ENCODE data around the gene LDB3.

Gene LDB3

DNA sequence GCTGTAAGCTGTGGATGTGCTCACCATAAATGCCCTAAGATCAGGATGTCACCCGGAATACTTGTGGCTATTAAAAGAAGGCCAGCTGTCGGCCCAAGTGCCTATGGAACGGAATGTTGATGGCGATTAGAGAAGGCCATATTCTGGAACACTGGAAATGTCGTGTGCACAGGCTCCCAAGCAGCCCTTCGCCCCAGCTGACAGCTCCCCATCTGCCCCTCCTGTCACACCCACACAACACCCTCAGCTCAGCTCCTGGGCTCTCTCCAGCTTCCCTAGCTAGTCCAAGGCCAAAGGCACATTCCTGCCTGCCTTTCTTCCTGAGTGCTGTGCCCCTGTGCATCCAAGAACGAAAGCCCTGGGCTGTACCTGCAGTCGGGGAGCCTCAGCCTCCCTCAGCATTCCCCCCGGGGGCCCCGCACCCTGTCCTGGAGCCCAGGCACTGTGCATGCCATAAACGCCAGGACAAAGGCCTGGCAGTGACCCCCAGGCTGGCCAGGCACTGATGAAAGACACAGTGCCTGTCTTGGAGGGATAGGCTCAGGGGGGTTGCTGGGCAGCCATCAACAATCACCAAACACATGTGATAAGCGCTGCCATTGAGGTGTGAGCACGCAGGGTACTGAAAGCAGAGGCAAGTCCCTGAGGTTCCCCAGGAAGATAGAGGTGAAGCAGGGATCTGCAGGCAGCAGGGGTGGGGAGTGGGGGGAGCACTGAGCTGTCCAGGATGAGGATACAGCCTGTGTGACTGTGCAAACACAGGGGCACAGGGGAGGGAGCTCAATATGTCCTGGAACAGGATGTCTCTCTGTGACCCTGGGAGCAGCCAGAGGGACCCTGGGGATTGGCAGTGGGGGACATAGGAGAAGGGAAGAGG lies 3.7 kb upstream of the LDB3 start:
- no peak for DNase-seq (ENCODE audit: low read depth in 2 of 2)

DNA sequence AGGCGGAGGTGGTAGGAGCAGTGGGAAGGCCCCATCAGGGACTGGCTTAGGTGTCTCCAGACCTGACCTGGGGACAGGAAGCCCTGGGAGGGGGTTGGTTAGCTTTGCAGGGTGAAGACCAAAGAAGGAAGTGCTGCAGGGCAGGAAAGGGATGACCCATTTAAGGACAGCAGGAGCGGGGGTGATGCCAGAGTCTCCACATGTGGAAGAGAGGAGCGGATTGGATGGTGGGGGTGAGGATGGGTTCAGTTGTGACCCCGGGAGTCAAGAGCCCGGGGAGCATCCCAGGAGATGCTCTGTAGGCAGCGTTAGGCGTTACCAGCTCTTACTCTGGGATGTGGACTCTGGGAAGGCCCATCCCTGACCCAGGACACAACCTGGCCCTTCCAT lies 3.1 kb upstream of the LDB3 start:
- DNase-seq (ENCODE audit: low read depth in 2 of 2): no peak

DNA sequence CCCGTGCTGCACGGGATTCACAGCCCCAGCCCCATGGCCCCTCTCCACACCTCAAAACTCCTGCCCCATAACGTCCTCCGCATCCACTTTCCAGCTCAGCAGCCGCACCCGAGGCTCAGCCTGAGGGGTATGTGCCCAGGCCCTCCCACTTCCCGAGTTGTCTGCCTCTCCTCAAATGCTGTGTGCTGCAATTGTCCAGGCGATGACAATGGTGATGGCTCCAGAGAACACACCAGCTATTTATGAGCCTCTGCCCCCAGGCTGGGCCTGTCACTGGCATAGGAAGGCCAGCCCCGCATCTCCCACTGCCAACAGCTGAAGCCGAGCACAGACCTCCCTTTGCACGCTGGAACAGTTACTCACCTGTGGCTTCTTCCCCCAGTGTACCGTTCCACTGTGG lies 2.4 kb upstream of the LDB3 start:
- no peak for DNase-seq (ENCODE audit: low read depth in 2 of 2)

DNA sequence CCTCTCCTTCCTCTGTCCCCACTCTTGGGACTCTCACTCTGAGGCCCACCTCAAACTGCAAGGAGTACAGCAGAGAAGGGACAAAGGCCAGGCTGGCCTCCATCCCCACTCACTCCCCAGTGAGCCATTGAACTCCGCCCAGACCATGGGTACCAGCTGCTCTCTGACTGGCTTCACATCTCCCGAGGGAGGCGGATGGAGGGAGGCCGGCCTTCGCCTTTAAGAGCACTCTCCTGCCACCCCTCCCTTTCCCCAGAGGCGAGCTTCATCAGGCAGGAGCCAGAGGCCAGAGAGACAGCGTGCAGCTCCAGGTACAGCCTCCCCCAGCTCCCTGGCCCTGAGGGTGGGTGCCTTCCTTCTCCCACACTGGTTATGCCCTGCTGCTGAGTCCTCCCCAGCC lies 1.8 kb upstream of the LDB3 start:
- no peak for DNase-seq (ENCODE audit: low read depth in 2 of 2)

DNA sequence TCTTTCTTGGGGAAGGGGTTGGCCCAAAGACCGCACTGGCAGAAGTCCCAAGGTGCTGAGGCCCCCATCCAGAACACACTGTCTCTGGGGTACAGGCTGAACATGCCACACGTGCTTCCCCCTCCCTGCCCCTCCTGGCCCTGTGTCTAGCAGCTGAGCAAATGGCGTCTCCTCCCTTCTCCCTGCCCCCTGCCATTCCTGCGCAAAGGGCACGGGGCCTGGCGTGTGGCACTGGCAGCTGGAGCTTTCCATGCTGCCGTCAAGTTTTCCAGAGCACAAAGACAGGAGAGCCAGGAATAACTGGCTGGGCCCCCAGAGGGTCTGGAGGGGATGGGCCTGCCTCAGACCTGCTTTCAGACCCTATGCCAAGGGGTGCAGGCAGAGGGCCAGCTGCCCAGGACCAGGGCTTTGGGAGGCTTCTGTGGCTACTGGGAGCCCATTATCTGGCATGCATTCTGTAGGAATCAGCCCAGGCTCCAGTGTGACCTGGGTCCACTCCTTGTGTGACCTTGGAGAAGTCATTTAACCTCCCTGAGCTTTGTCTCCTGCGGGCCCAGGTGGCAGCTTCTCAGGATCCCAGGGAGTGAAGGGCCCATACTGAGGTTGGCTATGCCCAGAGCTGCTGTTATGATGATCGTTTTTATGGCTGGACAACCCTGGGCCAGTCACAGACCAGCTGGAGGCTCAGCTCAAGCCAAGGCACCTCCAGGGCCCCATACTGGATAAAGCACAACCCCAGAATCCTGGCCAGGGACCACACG lies 710 bp upstream of the LDB3 start:
- DNase-seq (ENCODE audit: low read depth in 2 of 2): no peak

DNA sequence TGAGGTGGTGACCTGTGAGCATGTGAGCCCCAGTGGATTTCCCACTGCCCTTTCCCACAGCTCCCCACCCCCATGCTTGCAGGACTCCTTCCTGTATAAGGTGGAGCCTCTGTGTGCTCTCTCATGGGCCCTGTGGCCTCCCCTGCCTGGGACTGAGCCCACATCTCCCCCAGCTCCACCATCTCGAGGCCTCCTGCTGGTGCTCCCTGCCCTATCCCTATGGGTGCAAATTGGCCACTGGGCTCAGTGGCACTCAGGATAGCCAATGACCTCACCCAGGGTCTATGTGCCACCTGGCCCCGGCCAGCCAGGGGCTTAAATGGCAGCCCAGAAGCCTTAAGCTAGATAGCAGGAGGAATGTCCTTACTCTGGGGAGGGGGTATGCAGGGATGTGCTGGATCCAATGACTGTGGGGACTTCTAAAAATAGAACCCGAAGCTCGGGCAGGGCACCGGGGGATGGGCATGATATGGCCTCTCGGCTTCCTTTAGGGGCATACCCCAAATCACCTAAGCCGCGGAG lies 2.0 kb downstream of the LDB3 start:
- no peak for DNase-seq (ENCODE audit: low read depth in 2 of 2)

DNA sequence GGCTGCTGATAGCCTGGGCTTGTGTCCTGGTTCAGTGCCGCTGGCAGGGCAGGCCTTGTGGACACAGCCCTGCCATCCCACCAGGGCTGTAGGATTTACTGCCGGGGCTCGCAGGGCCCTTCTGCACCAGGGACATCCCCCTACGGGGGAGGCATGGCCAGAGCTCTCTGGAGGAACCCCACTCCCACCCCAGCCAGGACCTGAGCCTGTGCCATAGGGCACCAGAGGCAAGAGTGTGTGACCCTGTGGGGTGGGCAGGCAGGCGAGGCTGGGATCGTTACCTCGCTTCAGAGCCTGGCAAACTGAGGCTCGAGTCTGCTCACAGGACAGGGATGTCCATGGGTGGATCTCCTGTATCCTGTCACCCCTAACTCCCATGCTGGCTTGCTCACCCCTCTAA lies 2.6 kb downstream of the LDB3 start:
- DNase-seq (ENCODE audit: low read depth in 2 of 2): no peak

DNA sequence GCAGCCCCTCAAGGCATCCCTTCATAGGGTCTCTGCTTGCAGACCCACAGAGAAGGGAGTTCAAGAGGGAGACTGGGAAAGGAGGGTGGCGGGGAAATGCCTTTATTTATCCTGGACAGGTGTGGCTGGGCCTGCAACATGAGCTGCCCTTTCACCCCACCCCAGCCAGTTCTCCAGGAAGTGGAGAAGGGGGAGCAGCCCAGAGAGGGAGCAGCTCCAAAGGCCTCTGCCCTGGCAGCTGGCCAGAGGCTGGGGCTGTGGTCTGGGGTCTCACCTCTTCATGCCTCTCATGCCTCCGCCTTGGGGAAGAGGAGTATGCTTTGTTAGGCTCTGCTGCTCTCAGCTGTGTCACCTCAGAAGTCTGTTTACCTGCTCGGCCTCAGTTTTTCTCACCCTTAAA lies 3.1 kb downstream of the LDB3 start:
- no peak for DNase-seq (ENCODE audit: low read depth in 2 of 2)

DNA sequence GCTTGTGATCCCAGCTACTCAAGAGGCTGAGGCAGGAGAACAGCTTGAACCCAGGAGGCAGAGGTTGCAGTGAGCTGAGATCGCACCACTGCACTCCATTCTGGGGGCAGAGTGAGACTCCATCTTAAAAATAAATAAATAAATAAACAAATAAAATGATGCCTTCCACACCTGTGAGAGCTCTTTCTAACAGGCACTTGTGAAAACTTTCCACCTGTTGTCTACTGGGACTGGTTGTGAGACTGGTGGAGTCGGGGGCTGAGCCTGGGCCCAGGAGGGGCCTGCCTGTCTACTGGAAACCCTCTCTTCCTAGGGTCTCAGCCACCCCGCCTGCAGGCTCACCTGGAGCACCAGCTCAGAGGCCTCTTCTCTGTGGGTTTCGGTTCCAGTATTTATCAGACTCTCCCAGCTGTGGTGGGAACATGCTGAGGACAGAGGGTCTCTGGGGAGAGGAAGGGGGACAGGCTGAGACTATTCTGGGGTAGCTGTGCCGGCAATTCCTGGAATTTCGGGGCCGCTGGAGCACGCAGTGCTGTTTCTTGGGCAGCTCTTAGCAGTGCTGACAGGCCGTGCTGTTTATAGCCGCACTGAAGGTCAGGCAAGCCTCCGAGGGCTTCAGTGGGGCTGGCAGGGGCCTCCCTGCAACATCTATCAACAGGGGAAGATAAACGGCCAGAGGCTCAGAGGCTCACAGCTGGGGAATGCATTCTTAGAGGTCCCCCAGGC lies 3.8 kb downstream of the LDB3 start:
- no peak for DNase-seq (ENCODE audit: low read depth in 2 of 2)

DNA sequence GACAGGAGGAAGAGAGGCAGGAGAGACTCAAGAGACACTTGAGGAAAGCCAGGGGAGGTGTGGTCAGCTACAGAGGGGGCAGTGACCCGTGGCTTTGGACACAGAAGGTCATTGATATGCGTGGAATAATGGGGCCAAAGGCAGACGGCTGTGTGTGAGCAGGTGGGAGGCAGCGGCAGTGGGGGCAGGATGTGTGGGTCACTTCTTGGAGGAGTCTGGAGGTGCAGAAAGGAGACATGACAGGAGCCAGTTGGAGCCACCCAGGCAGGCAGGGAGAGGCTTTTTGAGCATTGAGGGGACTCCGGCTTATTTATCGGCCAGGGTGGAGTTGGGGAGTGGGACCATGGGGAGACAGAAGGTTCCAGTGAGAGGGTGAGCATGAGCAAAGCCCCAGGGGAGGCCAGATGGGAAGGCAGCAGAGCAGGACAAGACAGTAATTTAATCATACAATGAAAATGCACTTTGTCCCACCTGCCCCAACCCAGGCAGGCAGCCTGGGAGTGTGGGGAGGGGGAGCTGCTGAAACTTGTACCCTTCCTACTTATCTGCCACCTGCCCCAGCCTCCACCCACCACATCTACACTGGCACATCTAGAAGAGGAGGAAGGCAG lies 5.0 kb downstream of the LDB3 start:
- DNase-seq (ENCODE audit: low read depth in 2 of 2): no peak

DNA sequence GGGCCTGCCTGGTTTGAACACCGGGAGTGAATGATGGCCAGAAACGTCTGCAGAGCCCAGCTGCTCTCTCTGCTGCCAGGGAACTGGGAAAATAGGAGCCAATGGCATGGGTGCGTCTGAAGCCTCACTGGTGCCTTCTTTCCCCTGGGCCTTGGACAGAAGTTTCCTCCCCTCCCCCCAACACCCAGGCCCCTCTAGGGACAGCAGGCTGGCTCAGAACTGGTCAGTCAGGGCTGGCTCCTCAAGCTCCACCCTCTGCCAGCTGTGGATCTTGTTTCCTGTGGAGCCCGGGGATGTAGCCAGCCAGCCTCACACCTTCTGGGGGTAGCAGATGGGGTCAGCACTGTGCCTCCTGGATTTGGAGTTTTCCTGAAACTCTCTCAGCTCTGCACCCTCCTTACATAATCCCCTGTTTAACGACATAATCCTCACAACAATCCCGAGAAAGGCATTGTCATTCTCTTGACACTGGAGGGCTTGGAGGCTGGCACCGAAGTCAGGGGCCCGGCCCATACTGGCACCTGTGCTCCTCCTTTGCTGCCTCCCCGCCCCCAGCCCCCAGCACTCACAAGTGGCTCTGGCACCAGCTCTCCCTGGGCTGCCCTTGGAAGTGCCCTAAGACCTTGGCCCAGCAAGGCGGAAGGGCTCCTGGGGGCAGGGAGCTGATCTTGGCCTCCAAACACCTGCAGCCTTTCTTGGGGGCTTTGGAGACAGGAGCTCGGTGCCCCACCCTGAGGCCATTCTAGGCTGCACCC lies 5.7 kb downstream of the LDB3 start:
- no peak for DNase-seq (ENCODE audit: low read depth in 2 of 2)

DNA sequence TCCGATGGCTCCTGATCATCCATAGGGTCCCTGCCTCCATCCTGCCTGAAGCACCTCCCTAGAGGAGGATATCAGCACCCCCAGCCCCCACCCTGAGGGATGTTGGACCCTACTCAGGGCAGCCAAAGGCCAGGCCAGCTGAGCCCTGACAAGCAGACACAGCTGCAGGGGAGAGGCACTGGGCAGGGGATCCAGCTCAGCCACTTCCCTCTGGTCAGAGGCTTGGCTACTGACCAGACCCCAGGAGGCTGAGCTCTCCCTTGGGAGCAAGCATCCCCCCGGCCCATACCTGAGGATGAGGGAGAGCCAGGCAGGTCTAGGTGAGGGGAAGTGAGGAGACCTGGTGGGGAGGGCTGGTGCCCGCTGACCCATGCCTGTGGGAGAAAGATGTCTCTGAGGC lies 6.6 kb downstream of the LDB3 start:
- DNase-seq (ENCODE audit: low read depth in 2 of 2): no peak

DNA sequence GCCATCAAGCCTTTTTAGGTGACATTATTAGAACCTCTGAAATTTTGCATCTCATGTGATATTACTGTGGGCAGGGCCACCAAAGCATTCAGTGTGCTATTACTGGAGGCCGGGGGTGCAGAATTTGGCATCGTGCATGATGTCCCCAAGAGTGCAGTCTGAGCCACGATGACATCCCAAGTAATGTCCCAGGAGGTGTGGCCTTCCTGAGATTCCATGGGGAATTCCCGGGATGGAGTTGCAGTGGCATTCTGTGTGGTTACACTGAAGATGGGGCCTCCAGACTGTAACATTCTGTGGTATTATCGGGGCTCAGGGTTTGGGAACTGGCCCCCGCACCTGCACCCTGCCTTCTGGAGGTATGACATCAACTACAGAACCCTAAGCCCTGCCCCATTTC lies 9.1 kb downstream of the LDB3 start:
- no peak for DNase-seq (ENCODE audit: low read depth in 2 of 2)

DNA sequence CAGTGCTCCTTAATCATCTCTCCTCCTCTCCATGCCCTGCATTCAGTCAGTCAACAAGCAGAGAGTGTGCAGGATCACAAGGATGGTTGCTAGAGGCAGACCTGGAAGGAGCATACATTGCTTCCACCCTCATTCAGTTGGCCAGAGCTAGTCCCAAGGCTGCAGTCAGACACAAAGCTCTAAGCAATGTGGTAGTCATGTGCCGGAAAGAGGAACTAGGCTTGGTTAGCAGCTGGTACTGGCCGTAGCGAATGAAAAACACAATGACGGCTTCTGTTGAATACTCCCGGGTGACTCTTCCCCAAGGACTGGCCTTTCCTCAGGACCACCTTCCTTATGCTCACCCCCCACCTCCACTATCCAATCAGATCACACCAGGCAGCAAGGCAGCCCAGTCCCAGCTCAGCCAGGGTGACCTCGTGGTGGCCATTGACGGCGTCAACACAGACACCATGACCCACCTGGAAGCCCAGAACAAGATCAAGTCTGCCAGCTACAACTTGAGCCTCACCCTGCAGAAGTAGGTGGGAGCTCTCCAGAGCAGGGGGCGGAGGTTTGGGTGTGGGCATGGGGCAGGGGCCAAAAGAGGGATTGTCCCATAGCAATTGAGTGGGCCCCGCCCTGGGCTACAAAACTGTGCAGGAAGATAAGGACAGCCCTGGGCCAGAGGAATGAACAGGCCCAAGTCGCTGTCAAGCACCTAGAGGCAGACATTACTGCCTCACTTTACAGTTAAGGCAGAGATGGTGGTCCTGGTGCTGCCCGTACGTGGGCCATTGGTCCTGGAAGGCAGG lies 10.9 kb downstream of the LDB3 start:
- no peak for DNase-seq (ENCODE audit: low read depth in 2 of 2)

DNA sequence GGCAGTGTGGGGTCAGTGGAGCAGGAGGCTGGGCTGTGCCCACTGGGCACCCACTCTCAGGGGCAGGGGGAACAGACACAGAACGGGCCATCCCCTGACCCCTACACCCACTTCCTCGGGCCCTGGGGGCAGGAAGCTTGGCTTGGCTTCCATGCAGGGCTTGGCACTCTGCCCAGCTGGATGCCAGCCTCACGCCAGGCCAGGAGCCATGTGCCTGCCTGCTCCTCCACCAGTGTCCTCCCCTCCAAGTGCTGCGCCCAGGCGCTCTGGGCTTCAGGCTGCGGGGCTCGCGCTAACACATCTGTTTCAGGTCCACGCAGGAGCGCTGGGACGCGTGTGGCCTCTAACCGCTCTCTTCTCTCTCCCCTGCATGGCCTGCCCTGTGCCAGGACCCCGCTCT lies 12.7 kb downstream of the LDB3 start:
- DNase-seq (ENCODE audit: low read depth in 2 of 2): no peak

DNA sequence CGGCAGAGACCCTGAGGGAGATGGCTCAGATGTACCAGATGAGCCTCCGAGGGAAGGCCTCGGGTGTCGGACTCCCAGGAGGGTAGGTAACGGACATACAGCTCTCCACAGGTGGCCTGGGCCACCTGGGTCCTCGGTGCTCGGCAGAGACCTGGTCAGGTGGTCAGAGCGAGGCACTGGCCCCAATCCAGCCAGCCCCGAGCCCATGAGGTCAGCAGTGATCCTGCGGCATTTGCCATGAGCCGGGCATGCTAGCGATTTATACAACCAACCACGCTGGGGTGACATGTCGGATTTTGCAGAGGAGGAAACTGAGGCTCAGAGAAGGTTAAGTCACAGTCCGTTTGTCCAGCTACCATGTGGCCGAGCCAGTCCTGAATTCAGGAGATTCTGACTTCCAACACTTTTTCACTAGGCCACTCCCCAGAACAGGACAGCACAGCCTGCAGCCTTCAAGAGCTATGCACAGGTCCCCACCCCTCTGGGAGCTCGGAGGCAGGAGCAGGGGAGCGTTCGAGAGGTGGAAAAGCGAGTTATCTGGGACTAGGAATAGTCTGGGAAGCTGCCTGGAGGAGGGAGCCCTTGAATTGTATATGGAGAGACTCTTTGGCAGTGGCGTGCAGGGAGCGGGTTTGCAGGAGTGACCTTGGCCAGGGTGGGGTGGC lies 13.5 kb downstream of the LDB3 start:
- no peak for DNase-seq (ENCODE audit: low read depth in 2 of 2)

DNA sequence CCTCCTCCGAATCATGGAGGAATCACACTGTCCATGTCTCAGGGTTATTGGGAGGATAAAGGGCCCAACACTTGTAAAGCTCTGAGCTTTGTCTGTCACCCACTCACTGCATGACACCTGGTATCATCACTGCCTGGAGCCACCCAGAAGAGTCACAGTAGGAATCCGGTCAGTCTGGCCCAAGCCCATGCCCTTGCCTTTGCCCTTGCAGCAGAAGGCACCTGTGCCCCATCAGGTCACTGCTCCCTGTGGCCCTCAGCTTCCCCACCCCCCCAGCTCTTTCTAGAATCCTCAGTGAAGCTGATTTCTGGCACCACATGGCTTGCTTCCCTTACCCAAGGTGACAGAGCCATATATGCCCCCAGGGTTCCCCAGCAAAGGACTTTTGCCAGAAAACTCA lies 14.4 kb downstream of the LDB3 start:
- no peak for DNase-seq (ENCODE audit: low read depth in 2 of 2)

DNA sequence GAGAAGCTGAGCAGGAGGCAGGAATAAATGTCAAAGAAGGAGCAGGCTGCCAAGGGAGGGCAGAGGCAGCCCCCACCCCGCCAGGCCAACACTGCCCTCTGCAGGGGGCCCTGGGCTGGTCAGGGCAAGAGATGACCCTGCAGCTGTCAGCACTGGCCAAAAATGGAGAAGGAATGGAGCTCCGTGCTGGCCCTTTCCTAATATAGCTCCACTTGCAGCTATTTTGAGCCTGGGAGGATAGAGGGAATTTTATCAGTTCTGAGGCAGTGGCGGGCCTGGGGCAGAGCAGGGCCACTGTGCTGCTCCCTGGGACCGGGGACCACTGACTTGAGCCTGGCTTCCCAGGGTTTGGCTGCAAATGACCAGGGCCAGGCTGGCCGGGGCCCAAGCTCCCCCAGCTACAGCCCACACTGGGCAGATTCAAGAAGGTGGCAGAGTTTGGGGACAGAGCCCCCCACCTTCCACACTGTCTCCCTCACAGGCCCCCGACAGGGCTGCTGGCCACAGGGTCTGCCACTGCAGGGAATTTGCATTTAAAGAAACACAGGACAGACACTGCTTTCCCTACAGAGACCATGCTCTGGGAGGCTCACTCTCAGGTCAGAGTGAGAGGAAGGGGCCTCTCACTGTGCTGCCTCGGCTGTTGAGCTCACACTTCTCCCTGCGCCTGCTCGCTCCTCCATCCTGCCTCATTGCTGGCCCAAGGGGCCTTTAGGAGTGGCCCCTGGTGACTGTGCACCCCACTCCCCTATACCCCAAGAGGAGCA lies 16.2 kb downstream of the LDB3 start:
- no peak for DNase-seq (ENCODE audit: low read depth in 2 of 2)

DNA sequence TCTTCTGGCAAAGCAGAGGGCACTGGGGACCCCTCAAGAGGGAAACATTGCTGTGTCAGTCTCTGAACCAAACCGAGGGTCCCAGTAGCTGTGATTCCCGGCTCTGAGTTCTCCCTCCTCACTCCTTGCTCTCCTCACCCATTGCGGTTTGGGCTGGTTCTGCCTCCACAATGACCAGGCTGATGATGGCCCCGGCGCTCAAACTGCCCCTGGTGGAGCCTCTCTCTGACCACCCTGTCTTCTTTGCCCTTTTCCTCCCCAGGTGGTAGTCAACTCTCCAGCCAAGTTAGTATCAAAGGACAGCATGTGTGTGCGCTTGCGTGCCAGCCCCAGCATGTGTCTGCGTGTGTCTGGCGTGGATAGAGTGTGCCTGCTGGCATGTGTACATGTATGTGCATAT lies 17.1 kb downstream of the LDB3 start:
- no peak for DNase-seq (ENCODE audit: low read depth in 2 of 2)
